ENCODE results near the gene DHX58. TPM values are rescaled to one million over a fixed set of nuclear protein-coding genes. Genes with fewer than 3 reads are reported as not detected.

DHX58 gene
- total RNA-seq, 1 donor from 2014 or later = 2.3 TPM

DNA sequence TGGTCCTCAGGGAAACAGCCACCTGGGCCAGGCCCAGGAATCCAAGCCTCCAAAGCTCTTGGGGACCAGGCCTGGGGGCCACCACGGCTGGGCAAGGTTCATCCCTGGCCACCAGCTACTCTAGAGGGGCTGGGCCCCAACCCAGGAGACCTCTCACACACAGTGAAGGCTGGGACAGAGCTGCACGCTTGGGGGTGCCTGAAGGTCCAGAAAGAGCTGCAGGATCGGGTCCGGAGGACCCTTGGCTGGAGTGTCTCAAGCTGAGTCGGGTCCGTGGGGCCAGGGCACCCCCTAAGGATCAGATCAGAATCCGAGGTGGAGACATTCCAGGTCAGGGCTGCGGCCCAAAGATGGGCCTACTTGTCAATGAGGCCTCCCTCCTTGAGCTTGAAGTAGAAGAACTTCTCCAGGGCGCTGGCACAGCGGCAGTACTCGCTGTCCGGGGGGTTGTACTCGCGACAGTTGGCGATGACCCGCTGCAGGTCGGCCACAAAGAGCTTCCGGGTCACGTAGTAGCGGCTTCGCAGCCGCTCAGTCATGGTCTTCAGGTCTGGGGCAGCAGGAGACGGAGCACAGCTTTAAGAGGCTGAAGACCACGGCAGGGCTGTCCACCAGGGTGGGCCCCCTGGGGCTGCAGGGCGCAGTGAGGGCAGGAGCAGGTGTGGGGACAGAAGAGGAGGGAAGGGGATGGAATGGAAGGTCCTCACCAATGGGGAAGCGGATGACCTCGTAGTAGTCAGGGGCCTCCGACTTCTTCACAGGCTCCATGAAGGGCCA, 967 bp upstream of the DHX58 start:
- DNase-seq (ENCODE audit: extremely low spot score, unreplicated experiment) = no peak
- Mint-ChIP-seq H3K4me3 (ENCODE audit: unreplicated experiment) (no peak overlapping the region), H3K27ac (ENCODE audit: unreplicated experiment) (no peak overlapping the region), H3K36me3 (ENCODE audit: unreplicated experiment) (peaks cover 8% of the 10 kb centered on the region), H3K4me1 (ENCODE audit: unreplicated experiment) (peaks cover 12% of the 10 kb centered on the region), H3K27me3 (ENCODE audit: unreplicated experiment) (no peaks in the 10 kb centered on the region), H3K9me3 (ENCODE audit: unreplicated experiment) (no peaks in the 10 kb centered on the region)
- TF ChIP-seq, protein P1, sequence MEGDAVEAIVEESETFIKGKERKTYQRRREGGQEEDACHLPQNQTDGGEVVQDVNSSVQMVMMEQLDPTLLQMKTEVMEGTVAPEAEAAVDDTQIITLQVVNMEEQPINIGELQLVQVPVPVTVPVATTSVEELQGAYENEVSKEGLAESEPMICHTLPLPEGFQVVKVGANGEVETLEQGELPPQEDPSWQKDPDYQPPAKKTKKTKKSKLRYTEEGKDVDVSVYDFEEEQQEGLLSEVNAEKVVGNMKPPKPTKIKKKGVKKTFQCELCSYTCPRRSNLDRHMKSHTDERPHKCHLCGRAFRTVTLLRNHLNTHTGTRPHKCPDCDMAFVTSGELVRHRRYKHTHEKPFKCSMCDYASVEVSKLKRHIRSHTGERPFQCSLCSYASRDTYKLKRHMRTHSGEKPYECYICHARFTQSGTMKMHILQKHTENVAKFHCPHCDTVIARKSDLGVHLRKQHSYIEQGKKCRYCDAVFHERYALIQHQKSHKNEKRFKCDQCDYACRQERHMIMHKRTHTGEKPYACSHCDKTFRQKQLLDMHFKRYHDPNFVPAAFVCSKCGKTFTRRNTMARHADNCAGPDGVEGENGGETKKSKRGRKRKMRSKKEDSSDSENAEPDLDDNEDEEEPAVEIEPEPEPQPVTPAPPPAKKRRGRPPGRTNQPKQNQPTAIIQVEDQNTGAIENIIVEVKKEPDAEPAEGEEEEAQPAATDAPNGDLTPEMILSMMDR (IDR thresholded peaks at IDR 0.05) = no peak

DNA sequence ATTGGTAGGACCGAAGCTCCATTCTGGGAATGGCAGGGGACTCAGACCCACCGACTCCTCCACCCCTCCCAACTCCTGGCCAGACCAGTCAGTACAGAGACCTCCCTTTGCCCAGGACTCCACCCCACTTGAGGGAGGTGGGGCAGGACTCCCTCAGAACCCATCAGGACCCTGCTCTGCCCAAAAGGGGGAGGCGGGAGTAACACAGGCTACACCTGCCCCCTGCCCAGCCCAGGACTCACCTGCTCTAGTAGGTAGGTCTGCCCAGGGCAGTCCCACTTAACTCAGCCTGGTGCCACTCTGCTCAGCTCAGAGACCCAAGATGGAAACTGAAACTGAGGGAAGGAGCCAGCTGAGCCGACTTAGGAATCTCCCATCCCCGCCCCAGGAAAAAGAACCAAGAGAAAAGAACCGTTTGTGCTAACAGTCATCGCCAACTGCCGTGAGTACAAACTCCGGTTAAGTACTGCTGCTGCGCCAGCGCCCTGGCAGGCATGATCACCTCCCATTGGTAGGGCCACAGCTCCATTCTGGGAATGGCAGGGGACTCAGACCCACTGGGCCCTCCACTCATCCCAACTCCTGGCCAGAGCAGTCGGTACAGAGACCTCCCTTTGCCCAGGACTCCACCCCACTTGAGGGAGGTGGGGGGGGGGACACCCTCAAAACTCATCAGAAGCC, 503 bp downstream of the DHX58 start:
- TF ChIP-seq, protein P1 (IDR thresholded peaks at IDR 0.05) = no peak
- no peak overlapping the region for H3K4me3 Mint-ChIP-seq (ENCODE audit: unreplicated experiment)
- H3K4me1 Mint-ChIP-seq (ENCODE audit: unreplicated experiment) = peaks cover 15% of the 10 kb centered on the region
- peaks cover 6% of the 10 kb centered on the region for H3K36me3 Mint-ChIP-seq (ENCODE audit: unreplicated experiment)
- H3K9me3 Mint-ChIP-seq (ENCODE audit: unreplicated experiment) = no peaks in the 10 kb centered on the region
- H3K27me3 Mint-ChIP-seq (ENCODE audit: unreplicated experiment) = no peaks in the 10 kb centered on the region
- DNase-seq (ENCODE audit: extremely low spot score, unreplicated experiment) = no peak
- peak overlapping the region; percentile 61 for H3K27ac Mint-ChIP-seq (ENCODE audit: unreplicated experiment)

DNA sequence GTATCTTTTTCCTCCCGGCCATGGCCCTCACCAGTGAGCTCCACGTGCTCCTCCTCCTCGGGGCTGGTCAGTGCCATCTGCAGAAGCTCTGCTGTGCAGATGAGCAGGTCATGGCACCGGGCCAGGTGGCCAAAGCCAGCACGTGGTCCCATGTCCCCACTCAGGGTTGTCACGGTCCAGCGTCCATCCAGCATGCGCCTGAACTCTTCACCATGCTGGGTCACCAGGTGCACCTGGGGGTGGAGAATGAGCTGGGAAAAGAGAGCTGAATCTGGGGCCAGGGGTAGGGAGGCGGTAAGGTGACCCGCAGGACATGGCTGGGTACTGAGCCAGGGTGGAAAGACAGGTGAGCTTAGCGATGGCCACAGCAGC, 1.3 kb downstream of the DHX58 start:
- Mint-ChIP-seq H3K4me1 (ENCODE audit: unreplicated experiment) (peaks cover 10% of the 10 kb centered on the region), H3K9me3 (ENCODE audit: unreplicated experiment) (no peaks in the 10 kb centered on the region), H3K4me3 (ENCODE audit: unreplicated experiment) (no peak overlapping the region), H3K27me3 (ENCODE audit: unreplicated experiment) (no peaks in the 10 kb centered on the region), H3K27ac (ENCODE audit: unreplicated experiment) (no peak overlapping the region), H3K36me3 (ENCODE audit: unreplicated experiment) (peaks cover 2% of the 10 kb centered on the region)
- TF ChIP-seq, protein P1 (IDR thresholded peaks at IDR 0.05) = no peak
- no peak for DNase-seq (ENCODE audit: extremely low spot score, unreplicated experiment)

DNA sequence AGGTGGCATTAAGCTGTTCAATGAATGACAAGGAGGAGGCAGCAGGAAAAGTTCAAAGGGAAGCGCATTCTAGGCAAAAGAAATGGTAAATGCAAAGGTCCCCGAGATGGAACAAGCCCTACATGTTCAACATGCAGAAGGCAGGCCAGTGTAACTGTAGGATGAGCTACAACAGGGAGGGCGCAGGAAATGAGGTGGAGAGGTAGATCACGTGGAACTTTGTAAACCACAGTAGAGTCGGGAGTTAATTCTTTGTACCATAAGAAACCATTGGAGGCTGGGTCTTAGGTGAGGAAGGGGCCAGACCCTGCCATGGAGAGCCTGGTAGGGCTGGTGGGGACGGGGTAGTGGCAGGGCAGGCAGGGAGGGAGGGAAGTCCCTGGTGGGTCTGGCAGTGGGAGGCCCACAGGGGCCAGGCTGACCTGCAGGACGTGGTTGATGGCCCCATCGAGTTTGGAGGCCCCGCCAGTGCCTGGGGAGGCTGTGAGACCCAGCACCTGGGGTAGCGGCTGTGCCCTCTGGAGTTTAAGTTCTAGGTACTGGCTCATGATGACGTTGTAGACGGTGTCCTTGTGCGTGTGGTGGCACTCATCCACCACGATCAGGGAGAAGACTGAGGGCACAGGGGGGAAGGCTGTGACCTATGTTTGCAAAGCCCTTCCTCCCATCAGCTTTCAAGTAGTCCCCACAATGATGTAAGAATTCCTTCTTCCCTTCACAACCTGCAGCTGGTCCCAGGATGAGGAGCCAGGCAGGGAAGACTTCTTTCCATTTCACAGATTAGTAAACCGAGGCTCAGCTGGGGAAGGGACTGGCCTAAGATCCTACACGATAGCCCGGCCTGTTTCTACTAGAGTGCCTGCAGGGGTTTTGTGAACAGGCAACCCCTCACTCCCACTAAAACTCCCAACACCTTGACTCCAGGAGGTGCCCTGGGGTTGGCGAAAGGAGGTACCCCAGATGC, 1.9 kb downstream of the DHX58 start:
- DNase-seq (ENCODE audit: extremely low spot score, unreplicated experiment) = no peak
- Mint-ChIP-seq H3K27ac (ENCODE audit: unreplicated experiment) (no peak overlapping the region), H3K9me3 (ENCODE audit: unreplicated experiment) (no peaks in the 10 kb centered on the region), H3K4me3 (ENCODE audit: unreplicated experiment) (no peak overlapping the region), H3K4me1 (ENCODE audit: unreplicated experiment) (peaks cover 10% of the 10 kb centered on the region), H3K36me3 (ENCODE audit: unreplicated experiment) (peaks cover 2% of the 10 kb centered on the region), H3K27me3 (ENCODE audit: unreplicated experiment) (no peaks in the 10 kb centered on the region)
- TF ChIP-seq, protein P1 (IDR thresholded peaks at IDR 0.05) = no peak

All from osteocyte (in vitro differentiated cells).